ENCODE data around the gene NBDY.

NBDY gene

DNA sequence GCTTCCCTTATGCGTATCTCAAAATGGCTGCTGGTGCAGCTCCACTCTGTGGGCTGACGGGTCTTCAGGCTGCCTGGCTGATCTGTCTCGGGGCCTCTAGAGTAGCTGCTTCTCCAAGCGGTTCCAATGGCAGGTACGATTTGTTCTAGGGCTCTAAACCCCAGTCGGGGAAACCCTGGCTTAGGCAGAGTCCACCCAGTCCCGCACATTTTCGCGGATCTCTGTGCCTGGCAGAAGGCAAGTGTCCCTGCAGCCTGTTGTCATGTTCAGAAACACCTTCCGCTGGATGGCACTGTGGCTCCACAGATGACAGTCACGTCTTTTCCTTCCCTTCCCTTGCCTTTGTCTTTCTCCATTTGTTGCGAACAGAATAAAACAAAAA, 54.4 kb downstream of the NBDY start:
- DNase-seq (ENCODE audit: low read depth) = no peak
- no peak overlapping the region for H3K4me3 ChIP-seq (ENCODE audit: low read depth, low read length)

DNA sequence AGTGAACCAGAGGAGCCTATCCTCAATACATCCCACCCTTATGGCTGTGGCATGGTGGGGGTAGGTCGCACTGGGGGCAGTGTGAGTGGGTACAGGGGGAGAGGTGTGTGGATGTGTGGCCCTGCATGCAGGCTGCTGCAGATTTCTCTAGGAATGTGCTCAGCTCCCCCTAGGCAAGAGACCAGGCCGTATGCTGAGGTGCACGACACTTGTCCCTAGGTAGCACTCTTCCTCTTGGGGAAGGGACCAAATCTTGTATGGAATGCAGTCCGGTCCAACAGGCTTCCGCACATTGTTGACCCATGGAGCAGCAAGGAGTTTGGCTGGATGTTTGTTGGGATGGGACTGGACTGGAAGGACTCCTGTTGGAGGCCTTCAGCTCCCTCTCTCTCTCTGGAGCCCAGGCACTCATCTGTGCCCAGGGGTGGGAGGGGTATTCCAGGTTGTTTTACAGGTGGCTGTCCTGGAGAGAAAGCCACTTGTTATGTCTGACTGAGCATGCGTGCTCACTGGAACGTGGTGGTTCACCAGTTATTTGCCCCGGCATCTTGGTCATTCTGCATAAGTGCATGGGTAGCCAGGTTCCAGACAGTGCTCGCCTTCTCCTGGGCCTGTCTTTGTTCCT, 55.1 kb downstream of the NBDY start:
- no peak overlapping the region for H3K4me3 ChIP-seq (ENCODE audit: low read depth, low read length)
- DNase-seq (ENCODE audit: low read depth) = no peak

DNA sequence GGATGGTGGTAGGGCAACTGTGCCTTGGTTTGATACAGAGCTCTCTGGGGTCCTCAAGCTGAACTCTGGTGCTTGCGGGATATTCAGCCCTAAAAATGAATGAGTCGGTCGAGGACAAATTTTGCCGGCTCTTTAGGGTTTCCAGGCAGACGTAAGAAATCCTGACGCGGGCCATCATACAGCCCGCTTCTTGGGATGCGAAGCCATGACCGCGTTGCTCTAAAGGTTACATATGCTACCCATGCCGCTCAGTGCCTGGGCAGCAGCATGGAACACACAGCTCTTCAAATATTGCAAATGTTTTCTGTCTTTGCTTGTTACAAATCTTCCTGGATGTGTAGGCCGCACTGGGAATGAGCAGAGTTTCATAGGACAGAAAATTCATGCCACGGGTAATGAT, 55.6 kb downstream of the NBDY start:
- DNase-seq (ENCODE audit: low read depth) = no peak
- no peak overlapping the region for H3K4me3 ChIP-seq (ENCODE audit: low read depth, low read length)

DNA sequence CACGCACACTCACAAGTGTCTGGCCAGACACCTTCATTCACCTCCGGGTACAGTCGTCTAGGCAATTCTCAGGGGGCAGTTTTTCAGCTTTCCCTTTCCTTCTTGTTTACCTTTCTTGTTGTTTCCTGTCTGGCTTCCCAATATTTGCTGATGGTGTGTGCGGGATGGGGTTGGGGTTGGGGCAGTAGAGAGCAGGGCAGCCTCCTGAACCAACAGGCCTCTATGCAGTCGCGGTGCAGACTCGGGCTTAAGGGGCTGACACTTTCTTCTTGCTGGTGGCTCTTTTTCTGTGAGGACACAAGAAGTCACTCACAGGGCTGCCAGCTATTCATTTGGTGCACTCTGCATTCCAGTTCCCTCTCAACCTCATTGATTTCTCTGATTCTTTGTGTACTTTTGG, 56.4 kb downstream of the NBDY start:
- DNase-seq (ENCODE audit: low read depth) = no peak
- H3K4me3 ChIP-seq (ENCODE audit: low read depth, low read length) = no peak overlapping the region

DNA sequence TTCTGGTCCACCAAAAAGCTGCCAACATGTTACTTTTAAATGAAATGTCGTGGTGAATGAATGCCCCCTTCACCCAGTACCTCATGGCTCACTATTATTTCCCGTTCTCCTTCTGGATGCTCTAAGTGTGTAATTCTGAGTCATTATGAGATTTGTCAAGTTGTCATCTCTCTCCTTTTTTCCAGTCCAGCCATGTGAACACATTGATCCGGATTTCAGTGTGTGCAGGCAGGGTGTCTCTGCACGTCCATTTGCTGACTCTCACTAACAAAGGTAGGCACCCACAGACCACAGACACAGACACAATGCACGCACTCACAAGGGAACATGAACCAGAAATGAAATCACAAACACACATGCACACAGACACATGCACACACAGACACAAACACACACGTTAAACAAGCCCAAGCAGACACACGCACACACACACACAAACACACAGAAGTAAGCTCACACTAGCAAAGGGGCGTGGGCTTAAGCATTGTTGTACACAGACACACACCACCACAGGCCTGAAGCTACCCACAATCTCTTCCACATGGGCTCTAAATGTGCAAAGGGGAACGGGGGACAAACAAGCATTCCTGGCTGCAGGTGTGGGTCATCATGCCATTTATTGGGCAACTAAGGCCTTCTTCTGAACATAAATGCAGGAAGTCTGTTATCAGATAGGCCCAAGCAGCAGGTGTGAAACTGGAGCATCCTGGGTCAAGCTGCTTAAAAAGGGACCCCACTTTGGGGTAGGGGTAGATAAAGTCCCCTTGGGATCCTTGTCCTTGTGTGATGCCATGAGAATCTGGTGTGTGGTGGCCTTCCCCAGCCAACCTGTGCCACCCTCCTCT, 58.1 kb downstream of the NBDY start:
- no peak overlapping the region for H3K4me3 ChIP-seq (ENCODE audit: low read depth, low read length)
- no peak for DNase-seq (ENCODE audit: low read depth)

DNA sequence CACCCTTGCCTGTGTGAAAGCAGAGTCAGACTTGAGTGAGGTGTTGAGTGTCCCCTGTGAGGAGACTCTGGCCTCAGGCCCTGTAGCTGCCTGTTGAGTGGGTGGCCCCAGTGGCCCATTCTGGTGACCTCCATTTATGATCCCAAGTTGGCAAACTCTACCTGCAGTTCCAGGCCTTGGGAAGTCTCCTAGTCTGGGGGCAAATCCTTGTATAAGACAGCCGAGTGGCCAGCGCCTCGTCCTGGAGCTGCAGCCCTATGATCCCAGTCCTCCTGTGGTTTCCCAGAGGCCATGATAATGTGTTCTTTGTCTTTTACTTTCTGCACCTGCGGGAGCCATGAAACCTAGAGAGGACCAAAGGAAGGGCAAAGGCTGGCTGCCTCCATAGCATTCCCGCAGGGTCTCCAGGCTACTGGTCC, 58.7 kb downstream of the NBDY start:
- H3K4me3 ChIP-seq (ENCODE audit: low read depth, low read length) = no peak overlapping the region
- DNase-seq (ENCODE audit: low read depth) = no peak

DNA sequence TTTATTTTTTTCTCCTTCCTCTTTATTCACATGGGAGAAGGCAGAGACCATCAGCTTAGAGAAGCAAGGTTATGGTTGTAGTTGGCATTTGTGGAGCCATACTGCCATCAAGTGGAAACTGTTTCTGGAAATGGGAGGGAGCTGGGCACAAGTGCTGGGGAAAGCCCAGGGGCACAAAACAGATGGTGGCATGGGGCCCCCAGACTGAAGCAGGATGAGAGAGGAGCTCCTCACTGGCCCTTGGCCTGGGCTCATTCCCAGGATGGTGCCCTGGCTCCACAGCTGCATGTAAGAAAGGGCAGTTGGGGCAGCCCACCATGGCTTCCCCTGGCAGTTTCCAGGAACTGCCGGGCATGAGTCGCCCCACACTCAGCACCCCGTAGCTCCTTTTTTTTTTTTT, 59.2 kb downstream of the NBDY start:
- no peak overlapping the region for H3K4me3 ChIP-seq (ENCODE audit: low read depth, low read length)
- DNase-seq (ENCODE audit: low read depth) = no peak

DNA sequence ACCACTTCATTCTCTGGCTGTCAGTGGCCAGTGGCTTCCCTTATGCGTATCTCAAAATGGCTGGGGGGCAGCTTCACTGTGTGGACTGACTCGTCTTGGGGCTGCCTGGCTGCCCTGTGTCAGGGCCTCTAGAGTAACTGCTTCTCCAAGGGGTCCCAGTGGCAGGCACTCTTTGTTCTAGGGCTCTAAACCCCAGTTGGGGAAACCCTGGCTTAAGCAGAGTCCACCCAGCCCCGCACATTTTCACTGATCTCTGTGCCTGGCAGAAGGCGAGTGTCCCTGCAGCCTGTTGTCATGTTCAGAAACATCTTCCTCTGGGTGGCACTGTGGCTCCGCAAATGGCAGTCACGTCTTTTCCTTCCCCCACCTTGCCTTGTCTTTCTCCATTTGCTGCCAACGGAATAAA, 59.7 kb downstream of the NBDY start:
- no peak for DNase-seq (ENCODE audit: low read depth)
- no peak overlapping the region for H3K4me3 ChIP-seq (ENCODE audit: low read depth, low read length)

DNA sequence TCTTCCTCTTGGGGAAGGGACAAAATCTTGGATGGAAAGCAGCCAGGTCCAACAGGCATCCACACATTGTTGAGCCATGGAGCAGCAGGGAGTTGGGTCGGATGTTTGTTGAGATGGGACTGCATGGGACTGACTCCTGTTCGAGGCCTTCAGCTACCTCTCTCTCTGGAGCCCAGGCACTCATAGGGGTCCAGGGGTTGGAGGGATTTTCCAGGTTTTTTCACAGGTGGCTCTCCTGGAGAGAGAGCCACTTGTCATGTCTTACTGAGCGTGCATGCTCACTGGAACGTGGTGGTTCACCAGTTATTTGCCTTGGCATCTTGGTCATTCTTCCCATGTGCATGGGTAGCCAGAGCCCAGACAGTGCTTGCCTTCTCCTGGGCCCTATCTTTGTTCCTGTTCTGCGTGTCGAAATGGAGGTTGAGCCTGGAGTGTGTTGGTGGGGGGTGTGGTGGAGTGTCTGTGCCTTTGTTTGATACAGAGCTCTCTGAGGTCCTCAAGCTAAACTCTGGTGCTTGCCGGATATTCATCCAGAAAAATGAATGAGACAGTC, 60.6 kb downstream of the NBDY start:
- H3K4me3 ChIP-seq (ENCODE audit: low read depth, low read length) = no peak overlapping the region
- DNase-seq (ENCODE audit: low read depth) = no peak

DNA sequence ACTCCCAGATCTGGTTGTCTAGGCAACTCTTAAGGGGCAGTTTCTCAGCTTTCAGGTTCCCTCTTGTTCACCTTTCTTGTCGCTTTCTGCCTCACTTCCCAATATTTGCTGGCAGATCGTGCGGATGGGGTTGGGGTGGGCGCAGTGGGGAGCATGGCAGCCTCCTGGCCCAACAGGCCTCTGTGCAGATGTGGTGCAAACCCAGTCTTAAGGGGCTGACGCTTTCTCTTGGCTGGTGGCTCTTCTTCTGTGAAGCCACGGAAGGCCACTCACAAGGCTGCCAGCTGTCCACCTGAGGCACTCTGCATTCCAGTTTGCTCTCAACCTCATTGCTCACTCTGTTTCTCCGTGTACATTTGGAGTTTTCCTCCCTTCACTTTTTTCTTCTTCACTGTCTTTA, 61.7 kb downstream of the NBDY start:
- no peak for DNase-seq (ENCODE audit: low read depth)
- H3K4me3 ChIP-seq (ENCODE audit: low read depth, low read length) = no peak overlapping the region

DNA sequence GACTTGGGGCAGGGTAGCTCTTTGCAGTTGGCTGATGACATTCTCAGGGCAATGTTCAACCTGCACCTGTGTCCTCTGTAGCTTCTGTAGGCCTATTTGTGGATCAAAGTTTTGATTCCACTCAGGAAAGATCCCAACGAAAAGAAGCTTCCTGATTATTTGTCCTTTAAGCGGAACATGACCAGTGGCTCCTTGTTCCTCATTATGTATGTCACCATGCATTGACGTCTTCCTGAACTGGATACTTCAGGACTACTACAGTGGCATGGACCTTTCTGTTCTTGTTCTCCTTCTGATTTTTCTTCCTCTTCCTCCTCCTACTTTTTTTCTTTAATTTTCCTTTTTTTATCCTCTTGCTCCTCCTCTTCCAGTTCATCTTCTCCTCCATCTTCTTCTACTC, 62.4 kb downstream of the NBDY start:
- H3K4me3 ChIP-seq (ENCODE audit: low read depth, low read length) = no peak overlapping the region

DNA sequence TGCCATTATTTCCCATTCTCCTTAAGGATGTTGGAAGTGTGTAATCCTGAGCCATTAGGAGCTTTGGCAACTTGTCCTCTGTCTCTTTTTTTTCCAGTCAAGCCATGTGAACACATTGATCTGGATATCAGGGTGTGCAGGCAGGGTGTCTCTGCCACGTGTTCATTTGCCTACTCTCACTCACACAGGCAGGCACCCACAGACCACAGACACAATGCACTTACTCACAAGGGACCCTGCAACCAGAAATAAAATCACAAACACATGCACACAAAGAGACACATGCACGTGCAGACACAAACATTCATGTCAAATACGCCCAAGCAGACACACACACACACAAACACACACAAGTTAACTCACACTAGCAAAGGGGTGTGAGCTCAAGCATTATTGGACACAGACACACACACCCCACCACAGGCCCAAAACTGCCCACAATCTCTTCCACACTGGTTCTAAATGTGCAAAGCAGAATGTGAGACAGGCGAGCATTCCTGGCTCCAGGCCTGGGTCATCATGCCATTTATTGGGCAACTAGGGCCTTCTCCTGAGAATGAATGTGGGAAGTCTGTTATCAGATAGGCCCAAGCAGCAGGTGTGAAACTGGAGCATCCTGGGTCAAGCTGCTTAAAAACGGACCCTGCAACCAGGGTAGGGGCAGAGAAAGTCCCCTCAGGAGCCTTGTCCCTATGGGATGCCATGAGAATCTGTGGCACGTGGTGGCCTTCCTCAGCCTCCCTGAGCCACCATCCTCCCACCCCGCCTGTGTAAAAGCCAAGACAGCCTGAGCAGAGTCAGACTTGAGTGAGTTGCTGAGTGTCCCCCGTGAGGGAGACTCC, 63.4 kb downstream of the NBDY start:
- no peak overlapping the region for H3K4me3 ChIP-seq (ENCODE audit: low read depth, low read length)
- no peak for DNase-seq (ENCODE audit: low read depth)

More for the DNA sequence above, 62.4 kb downstream of the NBDY start:
- DNase-seq (ENCODE audit: low read depth) = no peak

DNA sequence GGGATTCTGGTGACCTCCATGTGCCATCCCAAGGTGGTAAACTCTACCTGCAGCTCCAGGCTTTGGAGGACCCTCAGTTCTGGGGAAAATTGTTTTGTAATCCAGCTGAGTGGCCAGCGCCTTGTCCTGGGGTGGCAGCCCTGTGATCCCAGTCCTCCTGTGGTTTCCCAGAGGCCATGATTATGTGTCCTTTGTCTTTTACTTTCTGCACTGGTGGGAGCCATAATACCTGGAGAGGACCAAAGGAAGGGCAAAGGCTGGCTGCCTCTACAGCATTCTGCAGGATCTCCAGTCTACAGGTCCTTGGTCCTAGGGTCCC, 64.0 kb downstream of the NBDY start:
- H3K4me3 ChIP-seq (ENCODE audit: low read depth, low read length) = no peak overlapping the region
- DNase-seq (ENCODE audit: low read depth) = no peak

DNA sequence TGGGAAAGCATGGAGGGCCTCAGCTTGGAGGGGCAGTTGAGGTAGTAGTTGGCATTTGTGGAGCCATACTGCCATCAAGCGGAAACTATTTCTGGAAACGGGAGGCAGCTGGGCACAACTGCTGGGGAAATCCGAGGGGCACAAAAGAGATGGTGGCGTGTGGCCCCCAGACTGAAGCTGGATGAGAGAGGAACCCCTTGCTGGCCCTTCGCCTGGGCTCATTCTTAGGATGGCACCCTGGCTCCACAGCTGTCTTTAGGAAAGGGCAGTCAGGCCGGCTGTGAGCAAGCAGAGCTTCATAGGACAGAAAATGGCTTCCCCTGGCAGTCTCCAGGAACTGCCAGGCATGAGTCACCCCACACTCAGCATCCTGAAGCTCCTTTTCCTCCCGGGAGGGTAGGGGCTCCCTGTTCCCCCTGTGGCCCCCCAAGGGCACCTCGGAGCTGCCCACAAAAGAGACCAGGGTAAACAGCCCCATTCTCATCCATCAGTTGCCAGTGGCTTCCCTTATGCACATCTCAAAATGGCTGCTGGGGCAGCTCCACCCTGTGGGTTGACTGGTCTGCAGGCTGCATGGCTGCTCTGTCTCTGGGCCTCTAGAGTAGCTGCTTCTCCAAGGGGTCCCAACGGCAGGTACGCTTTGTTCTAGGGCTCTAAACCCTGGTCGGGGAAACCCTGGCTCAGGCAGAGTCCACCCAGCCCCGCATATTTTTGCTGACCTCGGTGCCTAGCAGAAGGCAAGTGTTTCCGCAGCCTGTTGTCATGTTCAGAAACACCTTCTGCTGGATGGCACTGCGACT, 64.7 kb downstream of the NBDY start:
- no peak overlapping the region for H3K4me3 ChIP-seq (ENCODE audit: low read depth, low read length)
- no peak for DNase-seq (ENCODE audit: low read depth)

DNA sequence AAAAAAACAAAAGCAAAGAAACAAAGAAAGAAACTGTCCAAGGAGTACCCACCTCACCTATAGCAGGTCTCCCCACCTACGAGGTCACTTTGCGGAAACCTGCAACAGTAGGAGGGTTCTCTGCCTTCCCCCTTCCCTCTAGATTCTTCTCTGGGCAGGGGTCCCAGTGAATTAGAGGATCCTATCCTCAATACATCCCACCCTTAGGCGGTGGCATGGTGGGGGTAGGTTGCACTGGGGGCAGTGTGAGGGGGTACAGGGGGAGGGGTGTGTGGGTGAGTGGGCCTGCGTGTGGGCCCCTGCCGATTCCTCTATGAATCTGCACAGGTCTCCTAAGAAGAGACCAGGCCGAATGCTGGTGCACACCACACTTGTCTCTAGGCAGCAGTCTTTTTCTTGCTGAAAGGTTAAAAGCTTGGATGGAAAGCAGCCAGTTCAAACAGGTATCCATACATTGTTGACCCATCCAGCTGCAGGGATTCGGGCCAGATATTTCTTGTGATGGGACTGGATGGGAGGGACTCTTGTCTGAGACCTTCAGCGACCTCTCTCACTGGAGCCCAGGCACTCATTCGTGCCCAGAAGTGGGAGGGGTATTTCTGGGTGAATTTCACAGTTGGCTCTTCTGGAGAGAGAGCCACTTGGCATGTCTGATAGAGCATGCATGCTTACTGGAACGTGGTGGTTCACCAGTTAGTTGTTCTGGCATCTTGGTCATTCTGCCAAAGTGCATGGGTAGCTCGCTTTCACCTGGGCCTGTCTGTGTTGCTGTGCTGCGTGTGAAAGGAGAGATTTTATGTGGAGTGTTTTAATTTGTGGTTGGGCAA, 65.6 kb downstream of the NBDY start:
- no peak for DNase-seq (ENCODE audit: low read depth)
- H3K4me3 ChIP-seq (ENCODE audit: low read depth, low read length) = no peak overlapping the region

DNA sequence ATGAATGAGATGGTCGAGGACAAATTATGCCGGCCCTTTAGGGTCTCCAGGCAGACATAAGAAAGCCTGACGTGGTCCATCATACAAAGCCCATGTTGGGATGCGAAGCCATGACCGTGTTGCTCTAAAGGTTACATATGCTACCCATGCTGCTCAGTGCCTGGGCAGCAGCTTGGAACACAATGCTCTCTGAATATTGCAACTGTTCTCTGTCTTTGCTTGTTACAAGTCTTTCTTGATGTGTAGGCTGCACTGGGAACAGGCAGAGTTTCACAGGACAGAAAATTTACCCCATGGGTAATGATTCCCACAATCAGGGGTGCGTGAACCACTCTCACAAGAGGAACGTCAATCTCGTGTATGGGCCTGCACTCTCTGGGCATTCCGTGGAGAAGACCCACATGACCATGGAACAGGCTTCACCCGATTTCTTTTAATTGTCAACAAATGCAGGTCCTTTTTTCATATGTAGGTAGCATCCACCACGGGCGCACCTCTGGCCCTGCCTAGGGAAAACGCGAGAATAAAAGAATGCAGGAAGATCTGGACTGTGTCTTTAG, 66.3 kb downstream of the NBDY start:
- no peak for DNase-seq (ENCODE audit: low read depth)

DNA sequence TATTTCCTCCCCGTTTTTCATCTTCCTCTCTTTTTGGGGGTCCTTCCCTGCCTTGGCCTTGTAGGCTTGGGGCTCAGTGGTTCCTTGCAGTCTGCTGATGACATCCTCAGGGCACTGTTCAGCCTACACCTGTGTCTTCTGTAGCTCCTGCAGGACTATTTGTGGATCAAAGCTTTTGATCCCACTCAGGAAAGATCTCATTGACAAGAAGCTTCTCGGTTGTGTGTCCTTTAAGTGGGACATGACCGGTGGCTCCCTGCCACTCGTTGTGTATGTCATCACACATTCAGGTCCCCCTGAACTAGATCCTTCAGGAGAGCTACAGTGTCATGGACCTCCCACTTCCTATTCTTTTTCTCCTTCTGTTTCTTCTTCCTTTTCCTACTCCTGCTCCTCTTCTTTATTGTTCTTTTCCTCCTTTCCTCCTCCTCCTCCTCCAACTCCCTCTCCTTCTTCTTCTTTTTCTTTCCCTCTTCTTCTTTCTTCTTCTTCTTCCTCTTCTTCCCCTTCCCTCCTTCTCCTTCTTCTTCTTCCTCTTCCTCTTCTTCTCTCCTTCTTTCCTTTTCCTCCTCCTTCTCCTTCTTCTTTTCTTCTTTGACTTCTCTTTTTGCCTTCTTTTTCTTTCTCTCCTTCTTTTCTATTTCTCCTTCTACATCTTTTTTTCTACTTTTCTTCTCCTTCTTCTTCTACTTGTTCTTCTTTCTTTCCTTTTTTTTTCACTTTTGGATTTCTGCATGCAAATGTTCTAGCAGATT, 67.8 kb downstream of the NBDY start:
- no peak overlapping the region for H3K4me3 ChIP-seq (ENCODE audit: low read depth, low read length)
- no peak for DNase-seq (ENCODE audit: low read depth)

More for the DNA sequence above, 66.3 kb downstream of the NBDY start:
- no peak overlapping the region for H3K4me3 ChIP-seq (ENCODE audit: low read depth, low read length)

Data from skeletal muscle cell (primary cell).